Thyroid gland (tissue), 4 donors: Measurements from ENCODE around the gene OTUD6A. TPM values are rescaled to one million over a fixed set of nuclear protein-coding genes. Genes with fewer than 3 reads are reported as not detected.
A peak's percentile ranks its signal among the peaks of the same experiment; 100 is the strongest.

ENCODE experiments used
- DNase-seq, 2 donors: peaks; one replicate each; pipeline ENCODE4 v3.0.0-alpha.2; 2019
- H3K27ac ChIP-seq, 3 donors: fragments of 200-600 bp; sonication (generic); 1 replicate in 2 of 3; 2 replicates in 1 of 3; pipeline ENCODE4 v1.5.1; 2016 to 2019; ENCODE audit warnings: mild to moderate bottlenecking in 1 of 3, moderate library complexity in 1 of 3
- H3K27me3 ChIP-seq: fragments of 200-600 bp; sonication (generic); one replicate; pipeline ENCODE4 v1.5.1; 2019
- H3K36me3 ChIP-seq, 2 donors: fragments of 200-600 bp; sonication (generic); one replicate each; pipeline ENCODE4 v1.5.1; 2016 to 2019
- H3K4me1 ChIP-seq, 2 donors: fragments of 200-600 bp; sonication (generic); one replicate each; pipeline ENCODE4 v1.5.1; 2017 to 2019
- H3K4me3 ChIP-seq, 3 donors: fragments of 200-600 bp; sonication (generic); replicated peaks in 1 of 3; 1 replicate in 2 of 3; 2 replicates in 1 of 3; pipeline ENCODE4 v1.5.1; 2016; ENCODE audit warnings: mild to moderate bottlenecking in 1 of 3
- H3K9me3 ChIP-seq: fragments of 200-600 bp; sonication (generic); one replicate; pipeline ENCODE4 v1.5.1; 2017
- CTCF ChIP-seq, 6 experiments: fragments of 200-600 bp in 3 of 6; fragments of 450-650 bp in 3 of 6; sonication (generic) in 3 of 6; IDR thresholded peaks; one replicate each; pipeline ENCODE4 v1.5.1; 2016 to 2019; ENCODE audit warnings: antibody characterized with exemption in 6 of 6, mild to moderate bottlenecking in 2 of 6, inconsistent platforms in 1 of 6, moderate library complexity in 1 of 6
- POLR2A ChIP-seq, 2 donors: fragments of 450-650 bp; IDR thresholded peaks; one replicate each; pipeline ENCODE4 v1.6.1; 2017; ENCODE audit warnings: antibody characterized with exemption in 2 of 2, mild to moderate bottlenecking in 2 of 2, moderate library complexity in 1 of 2
- WGBS, 2 donors: methylation state at CpG; one replicate each; pipeline ENCODE4 v1.1.5; 2017; 5-methylcytosine and 5-hydroxymethylcytosine counted together
- intact Hi-C: fragments of 100-400 bp; cut with DNase I; formaldehyde crosslinking; loops from one replicate; pipeline ENCODE4 v1.15.1; 2023
- total RNA-seq, 4 donors: library from RNA; depleted of rRNA; stranded (reverse); fragments of >200 nt; gene quantifications; one replicate each; pipeline ENCODE4 v1.2.3, GENCODE V29; 2016

The OTUD6A gene
- total RNA-seq, 4 donors from 2014 or later = not detected

- 81 to 84% methylated on average over 5 of the region's 5 CpGs for WGBS, 2 donors
Measured at GRCh38 chrX:70084592-70085240, 22.5 kb downstream of the OTUD6A start.

GRCh38 chrX:70087857-70088630 lies 25.8 kb downstream of the OTUD6A start:
- TF ChIP-seq POLR2A (IDR thresholded peaks at IDR 0.05) = no peak
- TF ChIP-seq CTCF (IDR thresholded peaks at IDR 0.05) = no peak
- H3K4me3 ChIP-seq = no peak overlapping the region
- no peaks in the 10 kb centered on the region for H3K36me3 ChIP-seq
- peak overlapping the region; percentile 30 to 60 (median 42) for H3K27ac ChIP-seq
- no peaks in the 10 kb centered on the region for H3K9me3 ChIP-seq
- no peaks in the 10 kb centered on the region for H3K27me3 ChIP-seq
- 46 to 53% methylated on average over 10 to 11 of the region's 11 CpGs for WGBS, 2 donors
- peaks cover 11 to 17% of the 10 kb centered on the region in 2 donors for H3K4me1 ChIP-seq
- DNase-seq = peak; percentile 4 to 8
- intact Hi-C loops = no loop called here

More at GRCh38 chrX:70084592-70085240, 22.5 kb downstream of the OTUD6A start:
- Histone ChIP-seq H3K4me3 (no peak overlapping the region), H3K27me3 (no peaks in the 10 kb centered on the region), H3K36me3 (no peaks in the 10 kb centered on the region), H3K9me3 (no peaks in the 10 kb centered on the region), H3K4me1 (peaks cover 11 to 17% of the 10 kb centered on the region in 2 donors), H3K27ac (no peak overlapping the region)
- DNase-seq = no peak
- TF ChIP-seq POLR2A (IDR thresholded peaks at IDR 0.05) = no peak
- TF ChIP-seq CTCF (IDR thresholded peaks at IDR 0.05) = no peak
- intact Hi-C loops = no loop called here

GRCh38 chrX:70088751-70089150 lies 26.5 kb downstream of the OTUD6A start:
- intact Hi-C loops = no loop called here
- no peaks in the 10 kb centered on the region for H3K36me3 ChIP-seq
- DNase-seq = peak; percentile 57 to 68
- H3K9me3 ChIP-seq = no peaks in the 10 kb centered on the region
- peak overlapping the region in 2 of 3 donors; percentile 59 to 60 for H3K27ac ChIP-seq
- H3K27me3 ChIP-seq = no peaks in the 10 kb centered on the region
- TF ChIP-seq CTCF (IDR thresholded peaks at IDR 0.05) (no peak), POLR2A (IDR thresholded peaks at IDR 0.05) (no peak)
- peaks cover 11 to 17% of the 10 kb centered on the region in 2 donors for H3K4me1 ChIP-seq
- no peak overlapping the region for H3K4me3 ChIP-seq

- WGBS, 2 donors = 40 to 71% methylated on average over 1 of the region's 1 CpG
- Histone ChIP-seq H3K9me3 (no peaks in the 10 kb centered on the region), H3K36me3 (no peaks in the 10 kb centered on the region), H3K4me3 (no peak overlapping the region), H3K27me3 (no peaks in the 10 kb centered on the region), H3K27ac (no peak overlapping the region), H3K4me1 (peaks cover 11 to 17% of the 10 kb centered on the region in 2 donors)
- intact Hi-C loops = loop anchor here (10.0 kb wide), 2 partner anchors 55 to 555 kb away; no protein-coding TSS in a partner anchor
- TF ChIP-seq POLR2A (IDR thresholded peaks at IDR 0.05) (no peak), CTCF (IDR thresholded peaks at IDR 0.05) (no peak)
- DNase-seq = no peak
Measured at GRCh38 chrX:70089604-70090297, 27.5 kb downstream of the OTUD6A start.
